ENCODE measurements around the gene SPINK4. TPM values are rescaled to one million over a fixed set of nuclear protein-coding genes. Genes with fewer than 3 reads are reported as not detected.

Gene SPINK4
- total and polyA plus RNA-seq, 2 donors (not counting 1 experiment from before 2014, with no cell fraction given): not detected

DNA sequence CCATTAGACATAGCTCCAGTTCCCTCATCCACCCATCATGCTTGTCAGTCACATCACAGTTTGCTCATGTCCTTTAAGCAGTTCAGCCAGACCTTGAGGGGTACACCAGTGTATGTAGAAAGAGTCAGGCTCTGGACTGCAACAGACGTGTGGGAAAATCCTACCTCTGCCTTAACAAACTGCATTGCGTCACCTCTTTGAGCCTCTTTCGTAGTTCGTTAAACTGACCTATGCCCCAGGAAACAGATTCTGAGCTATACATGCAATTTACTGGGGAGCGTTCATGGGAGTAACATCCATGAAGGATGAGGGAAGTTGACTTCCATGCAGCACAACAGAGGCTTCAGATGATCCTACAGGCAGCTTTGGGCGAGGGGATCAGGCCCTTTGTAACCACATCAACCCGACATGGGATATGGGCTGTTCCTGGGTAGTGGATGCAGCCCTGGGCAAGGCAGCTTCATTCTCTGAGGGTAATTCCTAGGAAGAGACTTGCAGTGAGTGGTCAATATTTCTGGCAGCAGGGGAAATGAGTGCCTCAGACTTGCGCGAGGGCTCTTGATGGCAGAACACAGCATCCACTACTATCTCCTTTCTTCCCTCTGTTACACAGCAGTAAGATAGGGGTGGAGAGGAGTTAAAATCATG lies 4.3 kb downstream of the SPINK4 start:
- H3K9ac ChIP-seq (ENCODE audit: low read length): no peak overlapping the region
- Mint-ChIP-seq H3K4me3 (no peak overlapping the region), H3K27ac (no peak overlapping the region), H3K27me3 (no peaks in the 10 kb centered on the region), H3K4me1 (peaks cover 7% of the 10 kb centered on the region), H3K9me3 (ENCODE audit: insufficient read depth) (no peaks in the 10 kb centered on the region)
- WGBS (ENCODE audit: insufficient coverage): 97% methylated on average over 3 of the region's 9 CpGs
- H3K79me2 ChIP-seq (ENCODE audit: control insufficient read depth, insufficient read depth, low read length): no peaks in the 10 kb centered on the region
- no peak overlapping the region for H2AFZ ChIP-seq (ENCODE audit: insufficient read depth, low read depth, low read length, poor library complexity, severe bottlenecking)
- ChIA-PET CTCF (interaction anchor here (1.3 to 2.1 kb wide), 2 partner anchors 13 to 18 kb away, joined by 3 to 5 read pairs; no protein-coding TSS in a partner anchor), POLR2A (interaction anchor here (0.6 kb wide), 1 partner anchor 149 kb away, joined by 3 read pairs; no protein-coding TSS in a partner anchor)
- intact Hi-C loops (cut with micrococcal nuclease): no loop called here
- ATAC-seq (ENCODE audit: low read depth): no peak
- peaks cover 4 to 7% of the 10 kb centered on the region in 2 donors for H3K4me1 ChIP-seq (ENCODE audit: control insufficient read depth in 2 of 2, insufficient read depth in 2 of 2, low read length in 2 of 2)
- peaks cover 0 to 3% of the 10 kb centered on the region in 2 experiments for H3K36me3 ChIP-seq (replicated peaks in 1 of 2; ENCODE audit: control extremely low read depth in 1 of 2, control insufficient read depth in 1 of 2, extremely low read depth in 1 of 2, insufficient read depth in 2 of 2, low read length in 1 of 2)
- H3K9me3 ChIP-seq (ENCODE audit: control extremely low read depth in 1 of 3, control insufficient read depth in 2 of 3, insufficient read depth in 1 of 3, low read length in 2 of 3): no peaks in the 10 kb centered on the region
- no peak for TF ChIP-seq EZH2 (IDR thresholded peaks at IDR 0.05; ENCODE audit: borderline replicate concordance, insufficient read depth, low read depth, low read length, poor library complexity, severe bottlenecking)
- TF ChIP-seq, protein P1, sequence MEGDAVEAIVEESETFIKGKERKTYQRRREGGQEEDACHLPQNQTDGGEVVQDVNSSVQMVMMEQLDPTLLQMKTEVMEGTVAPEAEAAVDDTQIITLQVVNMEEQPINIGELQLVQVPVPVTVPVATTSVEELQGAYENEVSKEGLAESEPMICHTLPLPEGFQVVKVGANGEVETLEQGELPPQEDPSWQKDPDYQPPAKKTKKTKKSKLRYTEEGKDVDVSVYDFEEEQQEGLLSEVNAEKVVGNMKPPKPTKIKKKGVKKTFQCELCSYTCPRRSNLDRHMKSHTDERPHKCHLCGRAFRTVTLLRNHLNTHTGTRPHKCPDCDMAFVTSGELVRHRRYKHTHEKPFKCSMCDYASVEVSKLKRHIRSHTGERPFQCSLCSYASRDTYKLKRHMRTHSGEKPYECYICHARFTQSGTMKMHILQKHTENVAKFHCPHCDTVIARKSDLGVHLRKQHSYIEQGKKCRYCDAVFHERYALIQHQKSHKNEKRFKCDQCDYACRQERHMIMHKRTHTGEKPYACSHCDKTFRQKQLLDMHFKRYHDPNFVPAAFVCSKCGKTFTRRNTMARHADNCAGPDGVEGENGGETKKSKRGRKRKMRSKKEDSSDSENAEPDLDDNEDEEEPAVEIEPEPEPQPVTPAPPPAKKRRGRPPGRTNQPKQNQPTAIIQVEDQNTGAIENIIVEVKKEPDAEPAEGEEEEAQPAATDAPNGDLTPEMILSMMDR (IDR thresholded peaks at IDR 0.05): no peak
- H4K20me1 ChIP-seq (ENCODE audit: control insufficient read depth, insufficient read depth, low read length, poor library complexity, severe bottlenecking): no peaks in the 10 kb centered on the region
- no peak overlapping the region for H3K27ac ChIP-seq (ENCODE audit: low read length in 2 of 2)
- H3K4me2 ChIP-seq (replicated peaks; ENCODE audit: low read depth, low read length, poor library complexity, severe bottlenecking): no peak overlapping the region
- no peak for DNase-seq
- H3K27me3 ChIP-seq (replicated peaks in 1 of 4; ENCODE audit: control extremely low read depth in 1 of 4, control insufficient read depth in 3 of 4, insufficient read depth in 4 of 4, low read length in 3 of 4): no peaks in the 10 kb centered on the region
- no peak overlapping the region for H3K4me3 ChIP-seq (ENCODE audit: control extremely low read depth in 1 of 5, extremely low read depth in 1 of 5, insufficient read depth in 1 of 5, low read depth in 2 of 5, low read length in 4 of 5)

DNA sequence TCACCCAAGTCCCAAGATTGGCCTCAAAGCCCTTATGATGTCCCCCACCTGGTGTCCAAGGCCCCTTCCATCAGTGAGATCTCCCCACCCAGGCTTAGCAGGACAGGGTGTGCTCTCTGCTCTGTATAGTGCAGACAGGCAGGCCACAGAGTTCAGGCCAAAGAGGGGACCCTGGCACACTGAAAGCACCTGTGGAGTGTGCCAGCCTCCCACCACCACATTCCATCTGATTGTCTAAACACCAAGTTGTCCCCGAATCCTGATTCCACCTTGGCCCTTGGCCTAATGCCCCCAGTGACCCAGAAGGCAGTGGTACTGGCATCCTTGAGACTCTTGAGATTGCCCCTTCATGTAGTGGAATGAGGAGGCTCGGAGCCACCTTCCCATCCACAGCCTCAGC lies 5.4 kb downstream of the SPINK4 start:
- H3K4me2 ChIP-seq (replicated peaks; ENCODE audit: low read depth, low read length, poor library complexity, severe bottlenecking): no peak overlapping the region
- CTCF ChIA-PET: interaction anchor here (0.6 to 1.3 kb wide), 2 partner anchors 19 to 35 kb away, joined by 3 to 4 read pairs; no protein-coding TSS in a partner anchor
- H3K79me2 ChIP-seq (ENCODE audit: control insufficient read depth, insufficient read depth, low read length): no peaks in the 10 kb centered on the region
- no peak for DNase-seq
- H3K27ac ChIP-seq (ENCODE audit: low read length in 2 of 2): no peak overlapping the region
- H3K36me3 ChIP-seq (replicated peaks in 1 of 2; ENCODE audit: control extremely low read depth in 1 of 2, control insufficient read depth in 1 of 2, extremely low read depth in 1 of 2, insufficient read depth in 2 of 2, low read length in 1 of 2): peaks cover 0 to 3% of the 10 kb centered on the region in 2 experiments
- Mint-ChIP-seq H3K9me3 (ENCODE audit: insufficient read depth) (no peaks in the 10 kb centered on the region), H3K4me1 (peaks cover 15% of the 10 kb centered on the region), H3K27me3 (no peaks in the 10 kb centered on the region), H3K4me3 (no peak overlapping the region), H3K27ac (no peak overlapping the region)
- no peak overlapping the region for H3K9ac ChIP-seq (ENCODE audit: low read length)
- H4K20me1 ChIP-seq (ENCODE audit: control insufficient read depth, insufficient read depth, low read length, poor library complexity, severe bottlenecking): no peaks in the 10 kb centered on the region
- no peaks in the 10 kb centered on the region for H3K27me3 ChIP-seq (replicated peaks in 1 of 4; ENCODE audit: control extremely low read depth in 1 of 4, control insufficient read depth in 3 of 4, insufficient read depth in 4 of 4, low read length in 3 of 4)
- intact Hi-C loops (cut with micrococcal nuclease): no loop called here
- POLR2A ChIA-PET: no interaction called here
- WGBS (ENCODE audit: insufficient coverage): 100% methylated on average over 1 of the region's 2 CpGs
- ATAC-seq (ENCODE audit: low read depth): no peak
- H3K4me3 ChIP-seq (ENCODE audit: control extremely low read depth in 1 of 5, extremely low read depth in 1 of 5, insufficient read depth in 1 of 5, low read depth in 2 of 5, low read length in 4 of 5): no peak overlapping the region
- H2AFZ ChIP-seq (ENCODE audit: insufficient read depth, low read depth, low read length, poor library complexity, severe bottlenecking): no peak overlapping the region
- peaks cover 8 to 15% of the 10 kb centered on the region in 2 donors for H3K4me1 ChIP-seq (ENCODE audit: control insufficient read depth in 2 of 2, insufficient read depth in 2 of 2, low read length in 2 of 2)
- H3K9me3 ChIP-seq (ENCODE audit: control extremely low read depth in 1 of 3, control insufficient read depth in 2 of 3, insufficient read depth in 1 of 3, low read length in 2 of 3): no peaks in the 10 kb centered on the region
- no peak for TF ChIP-seq EZH2 (IDR thresholded peaks at IDR 0.05; ENCODE audit: borderline replicate concordance, insufficient read depth, low read depth, low read length, poor library complexity, severe bottlenecking)
